NCI-H526 (cell line): ENCODE measurements around the gene CLEC2A.

ENCODE experiments used
- DNase-seq, 2 experiments: peaks; one replicate each; lab custom pipeline; 2025; lab: John Stamatoyannopoulos, UW

Gene CLEC2A

DNA sequence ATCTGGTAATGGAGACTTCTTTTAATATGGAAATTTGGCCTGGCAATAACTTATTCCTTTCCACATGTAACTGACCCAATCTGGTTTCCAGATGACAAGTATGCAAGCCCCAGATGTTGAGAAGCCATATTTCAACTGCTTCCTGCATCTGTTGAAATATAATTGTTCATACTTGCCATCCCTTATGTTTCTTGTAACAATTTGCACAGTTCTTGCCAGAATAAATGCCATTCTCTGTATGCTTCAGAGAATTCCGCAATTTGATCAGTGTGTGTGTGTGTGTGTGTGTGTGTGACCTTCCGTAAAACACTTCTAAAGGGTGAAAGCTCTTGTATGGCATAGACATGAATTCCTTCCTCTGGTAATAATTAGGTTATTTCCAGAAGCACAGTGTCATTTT, 1.8 kb upstream of the CLEC2A start:
- DNase-seq: no peak

- no peak for DNase-seq
Observed at GRCh38 chr12:9931245-9931644, 925 bp downstream of the CLEC2A start.

- no peak for DNase-seq
Observed at GRCh38 chr12:9928607-9929006, 3.6 kb downstream of the CLEC2A start.

- no peak for DNase-seq
Observed at GRCh38 chr12:9926876-9927275, 5.3 kb downstream of the CLEC2A start.

GRCh38 chr12:9925705-9926393, 6.3 kb downstream of the CLEC2A start:
- peak; percentile 40 to 67 for DNase-seq

DNA sequence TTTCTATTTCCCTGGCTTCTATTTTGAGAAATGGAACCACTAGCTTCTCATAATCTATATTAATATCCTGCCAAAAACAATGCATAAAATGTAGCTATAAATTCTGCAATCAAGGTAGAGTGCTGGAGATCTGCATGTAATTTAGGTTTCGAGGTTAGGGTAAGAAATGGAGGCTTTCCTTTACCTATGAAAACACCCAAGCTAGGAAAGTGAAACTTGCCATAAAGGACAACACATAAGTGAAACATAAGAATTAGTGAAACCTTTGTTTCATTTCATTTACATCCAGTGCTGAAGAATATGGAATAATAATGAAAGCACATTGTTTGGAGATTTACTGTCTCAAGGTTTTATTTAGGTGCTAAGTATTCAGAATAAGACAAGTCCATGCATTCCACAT, 9.7 kb downstream of the CLEC2A start:
- DNase-seq: no peak

GRCh38 chr12:9920451-9920850, 11.7 kb downstream of the CLEC2A start:
- DNase-seq: no peak

DNA sequence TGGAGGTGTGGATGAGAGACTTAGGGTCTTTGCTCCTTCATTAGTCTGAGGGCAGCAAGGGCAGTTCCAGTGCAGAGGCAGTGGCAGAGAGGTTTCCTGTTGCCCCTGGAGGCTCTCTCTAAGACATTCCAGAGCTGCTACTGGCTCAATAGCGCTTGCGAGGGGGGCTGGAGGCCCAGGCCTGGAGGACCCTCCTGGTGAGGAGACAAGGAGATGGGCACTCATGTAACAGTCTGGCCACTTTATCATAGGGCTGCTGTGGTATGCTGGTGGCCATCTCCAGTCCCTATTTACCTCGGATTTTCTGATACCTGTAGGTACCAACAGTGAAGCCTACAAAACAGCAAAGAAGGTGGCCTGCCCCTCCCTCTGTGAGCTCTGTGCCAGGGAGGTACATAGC, 12.7 kb downstream of the CLEC2A start:
- no peak for DNase-seq

DNA sequence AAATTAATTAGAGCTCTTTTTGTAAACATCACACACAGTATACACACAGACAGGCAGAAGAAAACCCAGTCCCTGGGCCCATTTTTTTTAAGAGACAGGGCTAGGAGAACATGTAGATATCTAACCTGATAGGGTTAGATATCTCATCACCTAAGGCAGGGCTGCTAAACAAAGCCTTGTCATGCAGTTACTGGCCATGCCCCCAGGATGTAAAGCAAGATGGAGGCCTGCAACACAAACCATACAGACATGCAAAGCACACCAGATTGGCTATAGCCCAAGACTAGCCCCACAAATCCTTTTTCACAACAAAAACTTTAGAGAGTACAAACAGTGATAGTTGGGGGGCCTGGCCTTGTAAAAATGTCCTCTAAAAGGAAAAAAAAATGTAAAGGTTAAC, 20.5 kb downstream of the CLEC2A start:
- no peak for DNase-seq

DNA sequence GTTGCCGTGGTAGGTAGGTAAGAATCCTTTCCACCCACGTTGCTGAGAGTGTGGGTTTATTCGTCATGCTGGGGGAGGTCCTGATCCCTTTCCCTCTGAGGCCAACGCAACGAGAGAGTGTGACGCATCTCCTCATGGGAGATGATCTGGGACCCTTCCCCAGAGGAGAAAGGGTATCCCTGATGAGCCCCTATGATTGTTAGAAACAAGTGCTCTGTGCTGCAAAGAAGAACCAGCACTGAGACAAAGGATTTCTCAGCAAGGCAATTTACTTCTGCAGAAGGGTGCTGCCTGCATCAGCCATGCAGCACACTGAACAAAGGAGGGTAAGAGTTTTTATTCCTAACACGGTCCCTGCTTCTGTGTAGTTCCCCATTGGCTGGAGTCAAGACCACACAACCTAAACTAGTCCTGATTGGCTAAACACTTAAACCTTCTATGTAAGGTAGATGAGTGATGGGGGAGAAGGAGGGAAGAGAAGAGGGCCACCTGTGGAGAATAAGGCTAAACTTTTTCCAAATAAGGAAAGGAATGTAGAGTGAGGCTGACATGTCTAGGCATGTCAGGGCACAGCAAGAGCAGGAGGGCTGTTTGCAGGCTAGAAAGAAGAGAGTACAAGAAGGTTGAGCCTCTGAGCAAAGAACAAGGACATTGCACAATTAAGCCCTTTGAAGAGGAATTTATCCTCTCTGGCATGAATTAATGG, 21.3 kb downstream of the CLEC2A start:
- DNase-seq: no peak

- no peak for DNase-seq
Observed at GRCh38 chr12:9909724-9910123, 22.4 kb downstream of the CLEC2A start.

DNA sequence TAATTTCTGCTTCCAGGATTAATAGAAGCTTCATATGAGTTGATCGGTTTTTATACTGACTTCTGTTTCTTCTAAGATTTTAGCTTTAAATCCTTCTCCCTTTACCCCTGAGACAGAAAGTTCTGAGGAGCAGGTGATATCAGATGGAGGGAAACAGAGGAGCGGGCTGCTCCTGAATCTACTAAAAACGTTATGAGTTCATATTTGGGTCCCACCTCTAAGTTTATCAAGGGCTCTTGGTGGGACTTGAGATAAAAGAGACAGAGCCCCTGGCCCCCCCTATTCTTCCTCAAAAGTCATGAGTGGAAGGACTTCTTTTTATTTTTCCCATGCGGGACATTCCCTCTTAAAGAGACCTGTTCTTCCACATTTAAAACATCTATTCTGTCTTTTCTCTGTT, 23.8 kb downstream of the CLEC2A start:
- DNase-seq: no peak

- DNase-seq: no peak
Observed at GRCh38 chr12:9907769-9908168, 24.4 kb downstream of the CLEC2A start.

DNA sequence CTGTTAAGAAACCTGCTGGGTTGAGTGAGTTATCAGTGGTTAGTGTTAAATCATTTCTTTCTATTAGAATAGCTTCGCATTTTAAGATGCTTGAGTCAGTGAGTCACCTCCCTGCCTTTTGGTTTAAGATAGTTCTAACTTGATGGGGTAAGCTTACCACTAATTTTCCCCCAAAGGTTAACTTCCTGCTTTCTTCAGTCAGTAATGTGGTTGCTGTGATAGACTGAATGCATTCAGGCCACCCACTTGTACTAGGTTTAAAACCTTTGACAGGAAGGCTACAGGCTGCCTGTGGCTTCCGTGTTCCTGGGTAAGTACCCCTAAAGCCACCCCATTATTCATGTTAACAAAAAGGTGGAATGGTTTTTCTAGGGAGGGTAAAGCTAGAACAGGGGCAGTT, 25.3 kb downstream of the CLEC2A start:
- DNase-seq: no peak

DNA sequence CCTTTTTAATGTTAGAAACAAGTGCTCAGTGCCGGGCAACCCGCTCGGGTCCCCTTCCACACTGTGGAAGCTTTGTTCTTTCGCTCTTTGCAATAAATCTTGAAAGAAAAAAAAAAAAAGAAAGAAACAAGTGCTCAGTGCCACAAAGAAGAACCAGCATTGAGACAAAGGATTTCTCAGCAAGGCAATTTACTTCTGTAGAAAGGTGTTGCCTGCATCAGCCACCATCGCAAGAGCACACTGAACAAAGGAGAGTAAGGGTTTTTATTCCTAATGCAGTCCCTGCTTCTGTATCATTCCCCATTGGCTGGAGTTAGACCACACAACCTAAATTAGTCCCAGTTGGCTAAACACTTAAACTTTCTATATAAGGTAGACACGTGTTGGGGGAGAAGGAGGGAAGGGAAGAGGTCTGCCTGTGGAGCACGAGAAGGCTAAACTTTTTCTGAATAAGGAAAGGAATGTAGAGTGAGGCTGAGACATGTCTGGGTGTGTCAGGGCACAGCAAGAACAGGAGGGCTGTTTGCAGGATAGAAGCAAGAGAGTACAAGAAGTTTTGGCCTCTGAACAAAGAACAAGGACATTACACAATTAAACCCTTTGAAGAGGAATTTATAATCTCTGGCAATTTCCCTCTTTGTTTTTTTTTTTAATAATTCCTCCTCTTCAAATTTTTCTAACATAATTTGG, 29.5 kb downstream of the CLEC2A start:
- no peak for DNase-seq

GRCh38 chr12:9900930-9901329, 31.2 kb downstream of the CLEC2A start:
- DNase-seq: no peak

DNA sequence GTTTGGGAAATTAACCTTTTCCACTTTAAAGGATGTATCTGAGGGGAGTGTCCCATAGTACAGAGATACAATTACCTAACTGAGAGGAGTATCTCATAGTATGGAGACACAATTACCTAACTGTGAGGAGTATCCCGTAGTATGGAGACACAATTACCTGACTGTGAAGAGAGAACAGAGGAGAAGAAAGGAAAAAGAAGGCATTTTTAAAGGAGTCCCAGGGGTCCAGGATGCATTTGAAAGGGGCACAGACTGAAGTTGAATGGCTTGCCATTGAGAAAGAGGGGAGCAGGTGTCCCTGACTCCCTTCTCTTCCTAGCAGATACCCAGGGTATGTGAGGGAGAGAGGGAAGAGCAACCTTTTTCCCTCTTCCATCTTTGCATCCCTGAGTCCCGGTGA, 33.0 kb downstream of the CLEC2A start:
- no peak for DNase-seq

DNA sequence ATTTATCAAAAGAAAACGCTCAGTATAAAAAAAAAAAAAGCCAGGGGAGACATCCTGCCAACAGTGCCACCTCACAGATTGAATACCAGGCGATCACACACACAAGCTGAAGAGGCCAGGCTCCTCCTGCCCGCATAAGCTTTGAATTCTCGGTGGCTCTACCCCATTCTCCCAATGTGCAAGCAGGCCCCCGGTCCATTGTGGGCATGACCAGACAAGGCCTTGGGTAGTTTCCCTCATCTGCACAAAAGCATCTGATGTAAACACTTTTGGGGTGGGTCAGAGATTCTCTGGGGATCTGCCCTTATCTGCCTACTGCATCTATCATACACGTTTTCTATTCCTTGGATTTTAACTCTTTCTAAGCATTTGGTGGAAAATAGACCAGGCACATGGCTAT, 34.6 kb downstream of the CLEC2A start:
- no peak for DNase-seq

DNA sequence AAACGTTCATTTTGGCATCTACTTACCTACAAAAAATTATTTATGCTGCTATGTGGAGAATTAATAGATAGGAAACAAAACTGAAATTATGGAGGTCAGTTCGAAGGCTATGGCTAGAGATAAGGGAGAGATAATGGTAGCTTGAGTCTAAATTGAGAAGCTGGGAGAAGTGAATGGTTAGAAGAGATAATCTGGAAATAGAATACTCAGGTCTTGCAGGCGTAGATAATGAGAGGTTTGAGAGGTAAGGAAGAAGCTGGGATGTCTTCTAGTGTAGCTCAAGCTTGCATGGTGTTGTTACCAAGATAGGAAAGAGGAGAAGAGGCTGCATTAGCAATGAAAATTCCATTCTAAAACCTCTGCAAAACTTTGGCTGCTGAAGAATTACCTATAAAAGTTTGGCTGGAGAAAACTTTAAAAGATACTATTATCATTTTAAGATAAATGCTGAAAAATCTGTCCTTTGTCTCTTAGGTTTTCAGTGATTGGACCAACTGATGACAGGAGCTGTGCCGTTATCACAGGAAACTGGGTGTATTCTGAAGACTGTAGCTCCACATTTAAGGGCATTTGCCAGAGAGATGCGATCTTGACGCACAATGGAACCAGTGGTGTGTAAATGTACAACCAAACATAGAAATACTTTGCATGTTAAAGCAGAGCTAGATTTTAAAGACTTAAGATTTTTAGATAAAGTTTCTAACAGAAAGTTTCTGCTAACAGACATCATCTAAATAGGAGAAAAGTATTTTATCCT, 36.8 kb downstream of the CLEC2A start:
- DNase-seq: no peak

GRCh38 chr12:9888665-9889273, 43.4 kb downstream of the CLEC2A start:
- no peak for DNase-seq

GRCh38 chr12:9883175-9883574, 49.0 kb downstream of the CLEC2A start:
- DNase-seq: peak in 1 of 2 experiments; percentile 3

DNA sequence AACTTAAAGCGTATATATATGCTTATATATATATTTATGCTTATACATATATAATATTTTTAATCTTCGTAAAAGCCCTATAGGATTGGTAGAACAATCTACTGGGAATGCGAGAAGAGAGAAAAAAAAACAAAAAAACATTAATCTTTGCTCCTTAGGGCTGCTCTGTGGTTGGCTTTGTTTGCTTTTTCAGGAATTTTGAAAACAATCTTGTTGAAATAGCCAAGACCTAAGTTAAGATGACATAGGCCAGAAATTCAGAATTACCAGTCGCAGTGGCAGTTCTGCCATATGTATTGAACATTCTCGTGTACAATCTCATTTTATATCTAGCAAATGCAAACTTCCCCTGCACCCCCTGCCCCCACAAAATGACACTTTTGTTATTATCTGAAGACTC, 50.2 kb downstream of the CLEC2A start:
- DNase-seq: no peak
